Stimulated activated CD4-positive, alpha-beta T cell treated with anti-CD3 and anti-CD28 coated beads, Interleukin-15, amount 100 ng/mL, for 1 hour (primary cell): ENCODE results near the gene CDC25A.

Source experiments
- DNase-seq, 2 donors: peaks; one replicate each; pipeline ENCODE4 v3.0.0-alpha.2; 2020; ENCODE audit warnings: low read depth in 1 of 2, low spot score in 1 of 2

The CDC25A gene

GRCh38 chr3:48142316-48142870 is 45.8 kb downstream of the CDC25A start:
- DNase-seq = no peak

- no peak for DNase-seq
Measured at GRCh38 chr3:48141604-48142137, 46.5 kb downstream of the CDC25A start.

GRCh38 chr3:48140936-48141603 is 47.1 kb downstream of the CDC25A start:
- DNase-seq = no peak

- no peak for DNase-seq
Measured at GRCh38 chr3:48140336-48140757, 47.9 kb downstream of the CDC25A start.

- DNase-seq = no peak
Measured at GRCh38 chr3:48137425-48137999, 50.7 kb downstream of the CDC25A start.

- DNase-seq = no peak
Measured at GRCh38 chr3:48135552-48136495, 52.4 kb downstream of the CDC25A start.

GRCh38 chr3:48130321-48130904 is 57.8 kb downstream of the CDC25A start:
- no peak for DNase-seq

- DNase-seq = no peak
Measured at GRCh38 chr3:48129921-48130320, 58.3 kb downstream of the CDC25A start.

GRCh38 chr3:48128774-48129173 is 59.4 kb downstream of the CDC25A start:
- no peak for DNase-seq

- DNase-seq = no peak
Measured at GRCh38 chr3:48125886-48126622, 62.2 kb downstream of the CDC25A start.

- DNase-seq = no peak
Measured at GRCh38 chr3:48125013-48125705, 63.1 kb downstream of the CDC25A start.

GRCh38 chr3:48123346-48123745 is 64.9 kb downstream of the CDC25A start:
- no peak for DNase-seq

- DNase-seq = no peak
Measured at GRCh38 chr3:48122504-48122903, 65.7 kb downstream of the CDC25A start.

- DNase-seq = no peak
Measured at GRCh38 chr3:48120223-48120622, 68.0 kb downstream of the CDC25A start.

- no peak for DNase-seq
Measured at GRCh38 chr3:48119505-48120193, 68.6 kb downstream of the CDC25A start.

- no peak for DNase-seq
Measured at GRCh38 chr3:48118928-48119327, 69.3 kb downstream of the CDC25A start.

GRCh38 chr3:48118322-48118721 is 69.9 kb downstream of the CDC25A start:
- DNase-seq = no peak

- no peak for DNase-seq
Measured at GRCh38 chr3:48112813-48113212, 75.4 kb downstream of the CDC25A start.
